GM19395 (cell line): Measurements from ENCODE around the gene CNKSR3.

Experiments used
- ATAC-seq: cut with Tn5 transposase; IDR thresholded peaks from one replicate; pipeline ENCODE4 v1.9.1; 2021; ENCODE audit warnings: mild to moderate bottlenecking, moderate library complexity; ENCODE audit not compliant: unreplicated experiment

Gene CNKSR3

GRCh38 chr6:154356690-154357089 is 153.8 kb downstream of the CNKSR3 start, which contains the start of gene IPCEF1:
Gene IPCEF1, minus strand, starts transcription at chr6:154356803. Its CDS starts 90,856 bp downstream, at chr6:154265947.
- peak; percentile 41 for ATAC-seq

GRCh38 chr6:154356113-154356512 is 154.4 kb downstream of the CNKSR3 start:
- ATAC-seq, result no peak

- no peak for ATAC-seq
These were observed 156.2 kb downstream of the CNKSR3 start for GRCh38 chr6:154354265-154354777.

- ATAC-seq, result no peak
These were observed 156.9 kb downstream of the CNKSR3 start for GRCh38 chr6:154353626-154354025.

GRCh38 chr6:154352898-154353585 is 157.4 kb downstream of the CNKSR3 start:
- peak; percentile 73 for ATAC-seq

- ATAC-seq, result no peak
These were observed 160.2 kb downstream of the CNKSR3 start for GRCh38 chr6:154350293-154350692.

GRCh38 chr6:154347981-154348380 is 162.5 kb downstream of the CNKSR3 start:
- ATAC-seq, result no peak

GRCh38 chr6:154345811-154346210 is 164.7 kb downstream of the CNKSR3 start:
- no peak for ATAC-seq

- no peak for ATAC-seq
These were observed 166.8 kb downstream of the CNKSR3 start for GRCh38 chr6:154343473-154344308.

GRCh38 chr6:154341871-154342270 is 168.6 kb downstream of the CNKSR3 start:
- ATAC-seq, result no peak

- no peak for ATAC-seq
These were observed 169.1 kb downstream of the CNKSR3 start for GRCh38 chr6:154341336-154341735.
